Measurements from ENCODE around the gene SORCS2.
A peak's percentile ranks its signal among the peaks of the same experiment; 100 is the strongest.

The SORCS2 gene

DNA sequence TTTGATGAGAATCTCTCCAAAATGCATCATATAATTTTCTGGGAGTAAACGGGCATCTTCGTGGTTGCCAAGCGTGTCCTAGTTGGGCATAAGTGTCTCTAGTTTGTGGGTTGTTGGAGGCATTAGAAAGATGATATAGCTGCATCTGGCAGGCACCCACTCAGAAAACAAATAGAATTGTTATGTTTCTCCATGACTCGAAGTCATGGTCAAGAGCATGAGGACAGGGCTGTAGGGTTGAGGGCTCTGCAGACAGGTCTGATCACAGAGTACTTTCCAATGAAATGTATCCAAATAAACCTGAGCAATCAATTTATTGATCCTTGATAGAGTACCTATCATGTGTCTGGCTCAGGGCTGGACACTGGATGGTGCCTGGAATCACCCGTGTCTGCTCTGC is 82.7 kb downstream of the SORCS2 start:
- no peak for DNase-seq

DNA sequence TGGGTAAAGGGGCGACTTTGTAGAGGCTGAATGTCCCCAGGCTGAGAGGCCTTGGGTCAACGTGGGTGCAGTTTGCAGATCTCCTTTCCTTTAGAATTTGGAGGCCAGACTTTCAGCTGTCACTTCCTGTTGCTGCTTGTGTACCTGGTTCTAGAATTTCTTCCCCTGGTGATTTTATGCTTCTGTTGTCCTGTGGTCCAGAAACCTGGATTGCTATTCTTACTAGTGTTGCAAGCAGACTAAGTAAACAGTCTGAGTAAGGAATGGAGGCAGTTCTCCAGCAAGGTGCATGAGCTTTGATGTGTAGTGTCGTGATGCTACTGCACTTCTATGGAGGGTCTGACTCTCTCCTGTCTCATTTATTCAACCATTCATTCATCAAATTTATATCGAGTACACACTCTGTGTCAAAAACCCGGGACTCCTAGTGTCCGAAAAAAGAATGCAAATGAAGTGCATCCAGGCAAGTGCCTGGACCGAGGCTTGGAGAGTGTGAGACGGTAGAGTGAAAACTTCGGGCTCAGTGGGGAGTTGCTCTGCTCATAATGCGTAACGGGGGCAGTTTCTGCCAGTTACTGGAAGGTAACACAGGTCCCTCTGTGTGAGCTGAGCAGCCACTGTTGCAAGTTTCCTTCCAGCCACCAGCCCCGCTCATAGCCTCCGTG is 83.3 kb downstream of the SORCS2 start:
- DNase-seq = no peak

DNA sequence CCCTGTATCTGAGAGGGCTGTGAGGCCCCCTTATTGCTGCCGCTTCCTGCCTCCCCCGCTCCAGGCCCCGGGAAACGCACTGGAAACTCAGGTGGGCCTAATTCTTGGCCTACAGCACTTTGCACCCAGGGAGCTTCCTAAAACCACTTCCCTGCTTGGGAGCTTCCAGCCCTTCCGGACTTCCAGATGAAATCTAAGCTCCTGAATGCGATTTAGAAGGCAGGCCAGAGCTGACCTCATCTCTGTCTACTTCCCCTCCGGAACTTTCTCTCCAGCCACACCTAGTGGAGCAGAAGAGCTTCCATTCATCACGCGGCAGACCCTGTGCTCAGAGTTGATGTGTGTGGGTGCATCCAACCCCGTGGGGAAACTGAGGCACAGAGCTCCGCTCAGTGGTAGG is 84.2 kb downstream of the SORCS2 start:
- no peak for DNase-seq

DNA sequence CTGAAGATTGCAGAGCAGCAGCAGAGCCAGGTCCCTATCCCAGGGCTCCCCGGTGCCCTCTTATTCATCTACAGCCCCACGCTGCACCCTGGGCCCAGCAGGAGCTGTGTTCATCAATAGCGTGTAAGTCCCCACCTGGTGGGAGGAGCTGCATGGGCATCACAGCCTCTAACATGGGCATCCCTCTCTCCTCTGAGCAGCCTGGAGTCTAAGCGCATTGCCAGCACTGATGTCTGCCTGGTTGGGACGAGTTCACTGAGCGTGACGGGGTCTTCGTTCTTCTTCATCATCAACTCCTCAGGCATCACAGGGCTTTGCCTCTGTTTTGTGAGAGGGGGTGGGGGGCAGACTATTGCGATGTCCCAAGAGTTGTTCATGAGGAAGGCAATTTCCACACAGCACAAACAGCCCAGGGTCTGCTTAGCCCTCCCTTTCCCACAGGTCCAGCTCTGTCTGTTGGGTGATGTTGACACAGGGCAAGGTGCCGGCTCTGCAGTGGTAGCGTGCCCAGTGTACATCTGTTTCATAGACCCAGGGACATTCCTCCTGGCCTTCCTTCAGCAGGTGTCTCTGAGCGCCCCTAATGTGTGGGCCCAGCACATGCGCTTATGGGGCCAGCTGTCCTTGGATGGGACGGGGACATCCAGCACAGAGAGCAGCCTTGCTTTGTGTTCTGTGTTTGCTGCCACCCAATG is 85.9 kb downstream of the SORCS2 start:
- DNase-seq = no peak

DNA sequence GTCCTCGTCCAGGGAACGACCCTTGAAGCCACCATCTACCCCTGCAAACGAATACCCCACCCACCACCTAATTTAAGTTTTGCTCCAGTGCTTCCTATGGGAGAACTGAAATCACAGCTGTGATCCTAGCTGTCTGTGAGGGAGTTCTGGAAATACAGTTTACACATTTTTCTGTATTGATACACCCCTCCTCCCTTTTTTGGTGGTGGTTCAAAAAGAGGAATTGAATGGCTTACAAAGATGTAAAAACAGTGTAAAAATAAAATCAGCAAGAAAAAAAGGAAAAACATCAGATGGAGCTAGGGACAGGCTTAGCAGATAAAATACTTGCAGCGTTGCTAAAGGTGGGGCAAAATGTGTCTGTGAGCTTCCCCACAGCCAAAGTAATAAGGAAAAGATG is 86.6 kb downstream of the SORCS2 start:
- no peak for DNase-seq

DNA sequence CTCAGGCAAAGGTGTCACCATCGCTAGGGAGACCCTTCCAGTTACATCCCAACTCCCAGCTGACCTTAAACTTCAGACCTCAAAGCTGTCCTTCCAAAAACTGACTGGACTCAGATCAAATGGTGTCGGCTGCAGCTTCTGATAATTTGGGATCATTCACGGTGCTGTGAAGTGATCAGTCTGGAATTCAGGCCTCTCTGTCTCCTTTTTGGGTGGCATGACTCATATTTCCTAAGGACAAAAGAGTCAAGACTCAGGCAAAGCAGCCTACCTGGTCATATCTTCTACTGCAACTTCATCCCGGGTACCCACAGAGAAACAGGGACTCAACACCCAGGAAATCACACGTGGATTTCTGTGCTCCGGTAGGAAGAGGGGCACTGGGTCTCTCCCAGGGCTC is 87.6 kb downstream of the SORCS2 start:
- peak; percentile 46 for DNase-seq

DNA sequence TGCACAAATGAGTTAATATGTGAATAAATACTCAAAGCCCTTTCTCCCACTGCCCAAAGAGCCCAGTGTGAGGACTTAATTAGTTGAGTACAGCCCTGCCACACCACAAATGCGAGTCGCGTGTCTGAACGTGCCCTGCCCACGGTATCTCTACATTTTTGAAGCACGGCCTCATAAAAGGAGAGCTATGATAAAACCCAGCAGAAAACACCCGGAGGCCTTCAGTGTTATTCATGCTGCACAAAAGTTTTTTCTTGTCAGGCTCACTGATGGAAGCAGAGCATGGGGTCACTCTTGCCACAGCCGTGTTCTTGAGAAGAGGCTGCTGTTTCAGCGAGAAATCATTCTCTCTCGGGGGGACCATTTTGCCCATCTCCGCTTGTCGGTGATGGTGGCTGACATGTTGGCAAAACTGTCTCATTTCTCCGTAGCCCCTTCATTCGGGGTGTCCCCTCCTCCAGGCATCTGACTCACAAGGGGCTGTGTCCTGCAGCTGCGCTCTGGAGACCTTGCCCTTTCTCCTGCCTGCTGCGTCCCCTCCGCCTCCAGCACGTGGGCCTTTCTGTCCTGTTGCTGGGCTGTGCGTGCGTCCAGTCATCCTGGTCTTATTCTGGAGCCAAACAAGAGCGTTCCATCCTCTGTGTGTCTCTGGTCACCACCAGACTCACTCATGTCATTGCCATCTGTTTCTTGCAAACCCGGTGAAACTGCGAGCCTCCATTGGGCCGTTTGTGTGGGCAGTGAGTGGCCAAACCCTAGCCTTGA is 88.8 kb downstream of the SORCS2 start:
- DNase-seq = peak; percentile 74

DNA sequence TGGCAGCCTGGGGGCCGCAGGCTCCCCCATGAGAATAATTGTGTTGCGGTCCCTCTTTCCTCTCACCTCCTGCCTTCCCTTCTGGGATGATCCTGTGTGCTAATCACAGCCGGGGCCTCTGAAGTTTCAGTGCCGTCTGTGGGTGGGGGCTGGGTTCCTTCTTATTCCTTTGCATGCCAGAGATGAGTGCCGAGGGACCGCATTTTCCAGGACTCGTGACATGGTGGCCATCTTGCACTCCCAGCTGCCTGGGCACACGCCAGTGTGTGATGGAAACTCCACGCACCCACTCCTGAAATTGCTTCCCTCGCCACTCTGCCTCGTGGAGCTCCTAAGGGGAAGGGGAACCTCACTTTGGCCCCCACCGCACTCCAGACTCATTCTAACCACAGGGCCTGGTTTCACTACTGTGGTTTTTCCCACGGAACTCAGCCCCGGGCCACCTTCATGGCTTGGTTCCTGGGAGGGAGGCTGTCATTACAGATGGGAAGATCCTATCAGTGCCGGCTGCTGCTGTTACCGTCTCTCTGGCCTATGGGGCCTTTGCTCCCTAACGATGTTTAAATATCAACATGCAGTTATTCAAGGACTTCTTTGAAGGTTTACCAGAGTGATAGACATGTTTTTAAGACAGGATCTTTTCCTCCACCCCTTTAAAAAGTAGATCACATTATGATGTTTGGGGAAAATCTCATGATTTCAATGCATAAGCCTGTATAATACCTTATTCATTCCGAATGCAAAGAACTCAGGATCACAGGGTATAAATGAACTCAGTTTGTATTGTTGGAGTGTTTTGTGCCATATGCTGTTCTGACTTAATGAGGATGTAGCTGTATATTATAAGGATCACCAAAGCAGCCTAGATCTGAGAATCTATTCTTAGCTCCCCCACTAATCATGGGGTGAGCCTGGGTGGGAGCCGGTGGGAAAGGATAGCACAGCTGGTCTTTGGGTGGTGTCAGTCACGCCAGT is 89.6 kb downstream of the SORCS2 start:
- peak; percentile 18 for DNase-seq

DNA sequence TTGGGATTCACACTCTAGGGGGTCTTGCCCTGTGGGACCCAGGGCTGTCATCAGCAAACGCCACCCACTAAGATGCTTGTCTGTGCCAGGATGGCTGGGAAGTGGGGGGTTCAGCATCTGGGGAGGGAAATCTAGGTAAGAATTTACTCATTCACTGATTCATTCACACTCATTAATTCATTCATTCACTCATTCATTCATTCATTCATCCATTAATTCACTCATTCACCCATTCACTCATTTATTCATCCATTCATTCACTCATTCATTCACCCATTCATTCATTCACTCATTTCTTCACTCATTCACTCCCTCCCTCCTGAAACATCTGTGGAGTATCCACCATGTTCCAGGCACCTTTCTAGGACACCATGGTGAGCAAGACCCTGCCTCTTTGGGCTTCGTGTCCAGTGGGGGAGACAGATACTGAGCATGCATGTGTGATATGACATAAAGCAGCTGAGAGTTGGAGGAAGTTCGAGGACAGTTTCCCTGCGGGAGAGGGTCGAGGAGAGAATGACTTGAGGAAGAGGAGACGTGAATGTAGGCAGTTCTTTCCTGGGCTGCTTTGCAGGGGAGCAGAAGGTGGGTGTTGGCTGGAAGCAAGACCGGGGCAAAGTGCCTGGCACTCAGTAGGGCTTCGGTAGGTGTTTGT is 90.6 kb downstream of the SORCS2 start:
- DNase-seq = no peak

DNA sequence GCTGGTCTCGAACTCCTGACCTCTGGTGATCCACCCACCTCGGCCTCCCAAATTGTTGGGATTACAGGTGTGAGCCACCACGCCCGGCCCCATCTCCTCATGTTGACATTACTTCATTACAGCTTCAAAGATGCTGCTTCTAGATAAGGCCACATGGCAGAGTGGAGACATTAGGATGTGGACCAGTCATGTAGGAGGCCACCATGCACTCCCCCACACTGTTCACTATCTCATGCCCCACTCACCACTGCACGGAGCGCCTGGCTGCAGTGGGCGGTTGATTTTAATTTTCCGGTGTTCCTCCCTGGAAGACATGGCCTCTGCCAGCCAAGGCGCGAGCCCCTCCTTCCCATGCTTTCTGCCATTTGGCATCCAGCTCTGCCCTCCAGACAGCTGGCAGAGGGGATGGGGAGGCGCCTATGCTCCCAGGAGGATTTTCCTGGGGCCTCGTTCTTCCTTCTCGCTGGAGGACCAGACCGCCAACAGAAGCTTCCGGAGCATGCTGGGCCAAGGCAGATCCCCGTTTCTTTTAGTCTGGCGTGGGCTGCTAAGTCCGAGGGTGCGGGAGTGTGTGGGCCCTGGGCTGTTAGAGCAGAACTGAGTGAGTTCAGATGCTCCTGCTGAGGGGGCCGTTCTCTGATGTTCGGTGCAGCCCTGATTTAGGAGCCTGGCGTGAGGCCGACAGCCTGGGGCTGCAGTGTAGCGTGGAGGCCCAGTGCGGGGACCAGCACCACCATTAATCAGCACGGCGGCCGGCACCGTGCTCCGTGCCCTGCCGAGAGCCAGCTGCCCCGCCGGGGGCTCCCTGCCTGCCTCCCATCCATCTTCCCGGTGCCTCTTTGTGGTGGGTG is 93.1 kb downstream of the SORCS2 start:
- DNase-seq = no peak

DNA sequence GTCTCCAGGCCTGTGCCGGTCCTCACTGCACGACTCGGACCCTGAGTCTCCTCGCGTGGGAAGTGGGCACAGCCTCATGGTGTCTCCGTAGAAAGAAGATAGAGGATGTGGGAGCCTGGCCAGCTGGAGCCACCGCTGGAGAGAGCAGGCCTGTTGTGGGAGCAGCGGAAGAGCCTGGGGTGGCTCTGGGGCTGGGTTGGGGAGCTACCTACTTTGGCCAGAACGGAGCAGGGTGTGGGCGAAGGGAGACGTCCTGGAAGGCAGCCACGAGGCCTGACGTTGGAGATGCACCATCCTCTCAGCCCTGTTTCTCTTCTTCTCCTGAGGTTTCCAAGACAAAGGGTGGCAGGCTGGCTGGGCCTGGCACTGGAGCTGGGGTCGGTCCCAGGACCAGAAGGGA is 93.8 kb downstream of the SORCS2 start:
- DNase-seq = no peak

DNA sequence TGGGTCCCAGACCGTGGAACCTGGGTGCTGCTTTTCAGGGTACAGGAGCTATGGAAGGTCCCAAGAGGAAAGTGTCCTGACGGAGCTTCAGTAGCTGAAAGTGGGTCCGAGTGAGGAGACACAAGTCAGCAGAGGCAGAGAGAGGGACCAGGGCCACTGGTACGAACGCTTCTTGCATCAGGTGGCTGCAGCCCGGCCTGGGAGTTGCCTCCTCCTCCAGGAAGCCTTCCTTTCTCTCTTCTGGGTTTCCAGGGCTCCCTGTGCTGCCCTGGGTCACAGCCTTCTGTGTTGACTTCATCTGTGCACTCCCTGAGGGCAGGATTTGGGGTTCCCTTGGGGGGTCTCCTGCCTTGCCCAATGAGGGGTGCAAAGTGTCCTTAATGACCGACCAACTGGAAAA is 94.5 kb downstream of the SORCS2 start:
- no peak for DNase-seq

DNA sequence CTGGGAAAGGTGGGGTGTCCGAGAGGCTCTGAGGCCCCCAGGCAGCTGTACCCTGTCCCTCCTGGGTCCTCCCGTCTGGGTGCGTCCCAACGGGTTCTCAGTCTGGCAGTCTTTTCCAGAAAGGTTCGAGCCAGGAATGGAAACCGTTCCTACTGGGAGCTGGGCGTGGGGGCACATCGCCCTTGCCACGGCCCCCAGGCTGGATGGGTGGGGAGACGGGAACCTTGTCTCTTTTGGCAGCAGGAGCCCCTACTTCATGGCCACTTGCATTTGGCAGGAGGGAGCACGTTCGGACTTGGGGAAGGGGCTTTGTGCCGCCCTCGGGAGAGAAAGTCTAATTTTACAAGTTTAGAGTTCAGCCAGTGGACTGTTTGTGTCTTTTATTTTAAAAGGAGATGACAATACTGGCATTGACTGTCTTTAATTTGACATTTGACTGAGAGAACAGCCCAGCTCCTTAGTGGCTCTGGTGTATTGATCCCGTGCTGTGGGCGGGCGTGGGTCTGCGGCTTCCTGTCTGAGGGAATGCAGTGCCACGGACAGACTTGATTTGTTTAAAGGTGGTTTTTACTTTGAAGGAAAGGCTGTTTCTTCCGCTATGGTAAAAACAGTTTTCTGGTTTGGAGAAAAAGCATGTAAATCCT is 95.1 kb downstream of the SORCS2 start:
- no peak for DNase-seq

DNA sequence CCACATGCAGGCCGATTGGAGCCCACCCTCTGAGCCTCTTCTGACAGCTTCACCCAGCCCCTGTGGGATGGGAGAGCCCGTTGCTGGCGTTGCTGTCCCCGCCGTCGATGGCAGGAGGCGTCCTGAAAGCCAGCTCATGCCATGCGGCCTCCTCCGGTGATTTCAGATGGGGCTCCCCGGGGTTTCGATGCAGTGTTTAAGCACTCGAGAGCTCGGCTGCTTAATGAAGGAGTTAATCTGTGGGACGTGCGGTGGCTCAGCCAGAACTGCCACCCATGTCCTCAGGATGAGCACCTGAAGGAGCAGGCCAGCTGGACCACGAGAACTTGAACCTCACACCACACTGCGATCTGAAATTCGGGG is 95.6 kb downstream of the SORCS2 start:
- DNase-seq = no peak

DNA sequence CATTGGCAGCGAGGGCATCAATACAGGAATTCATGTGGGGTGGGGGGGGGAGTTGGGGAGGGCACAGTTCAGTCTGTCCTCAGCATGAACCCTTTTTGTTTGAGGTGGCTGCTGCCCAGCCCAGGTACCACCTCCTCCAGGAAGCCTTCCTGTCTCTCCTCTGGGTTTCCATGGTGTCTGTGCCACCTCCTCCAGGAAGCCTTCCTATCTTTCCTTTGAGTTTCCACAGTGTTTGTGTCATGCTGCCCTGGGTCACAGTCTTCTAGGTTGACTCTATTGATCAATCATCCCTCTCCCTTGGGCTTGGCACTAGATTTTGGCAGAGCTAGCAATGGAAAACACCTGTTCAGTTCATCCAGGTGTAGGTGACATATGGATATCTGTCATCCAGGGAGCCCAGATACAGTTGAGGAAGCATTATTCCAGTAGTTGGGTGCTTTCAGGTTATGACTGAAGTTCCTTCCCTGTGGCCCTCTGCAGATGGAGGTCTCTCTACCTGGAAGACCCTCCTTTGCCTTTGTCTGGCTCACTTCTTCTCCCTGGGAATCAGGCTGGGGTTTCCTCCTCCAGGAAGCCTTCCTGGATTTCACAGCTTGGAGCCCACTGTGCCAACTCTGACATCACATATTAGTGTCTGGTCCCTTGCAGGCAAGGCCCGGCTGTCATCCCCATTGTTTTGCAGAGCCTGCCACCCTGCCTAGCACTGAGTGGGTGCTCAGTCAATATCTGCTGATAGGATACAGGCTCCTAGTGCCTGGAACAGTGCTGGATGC is 96.6 kb downstream of the SORCS2 start:
- DNase-seq = no peak

DNA sequence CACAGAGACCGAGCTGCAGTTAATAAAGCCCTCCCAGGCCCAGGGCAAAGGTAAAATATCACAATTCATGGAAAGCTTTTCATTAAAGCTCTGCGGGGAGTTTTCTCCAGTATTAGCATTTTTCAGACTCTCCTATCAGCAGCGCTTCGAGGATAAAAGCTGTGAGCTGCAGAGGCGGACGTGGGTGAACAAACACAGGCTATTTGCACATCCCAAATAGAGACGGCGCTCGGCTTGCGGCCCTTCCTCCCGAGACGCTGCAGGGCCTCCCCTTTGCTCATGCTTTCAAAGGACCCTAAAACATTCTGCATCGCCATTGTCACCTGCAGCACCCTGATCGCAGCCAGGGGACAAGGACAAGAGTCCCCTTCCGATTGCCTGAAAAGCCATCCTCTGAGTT is 97.3 kb downstream of the SORCS2 start:
- no peak for DNase-seq

DNA sequence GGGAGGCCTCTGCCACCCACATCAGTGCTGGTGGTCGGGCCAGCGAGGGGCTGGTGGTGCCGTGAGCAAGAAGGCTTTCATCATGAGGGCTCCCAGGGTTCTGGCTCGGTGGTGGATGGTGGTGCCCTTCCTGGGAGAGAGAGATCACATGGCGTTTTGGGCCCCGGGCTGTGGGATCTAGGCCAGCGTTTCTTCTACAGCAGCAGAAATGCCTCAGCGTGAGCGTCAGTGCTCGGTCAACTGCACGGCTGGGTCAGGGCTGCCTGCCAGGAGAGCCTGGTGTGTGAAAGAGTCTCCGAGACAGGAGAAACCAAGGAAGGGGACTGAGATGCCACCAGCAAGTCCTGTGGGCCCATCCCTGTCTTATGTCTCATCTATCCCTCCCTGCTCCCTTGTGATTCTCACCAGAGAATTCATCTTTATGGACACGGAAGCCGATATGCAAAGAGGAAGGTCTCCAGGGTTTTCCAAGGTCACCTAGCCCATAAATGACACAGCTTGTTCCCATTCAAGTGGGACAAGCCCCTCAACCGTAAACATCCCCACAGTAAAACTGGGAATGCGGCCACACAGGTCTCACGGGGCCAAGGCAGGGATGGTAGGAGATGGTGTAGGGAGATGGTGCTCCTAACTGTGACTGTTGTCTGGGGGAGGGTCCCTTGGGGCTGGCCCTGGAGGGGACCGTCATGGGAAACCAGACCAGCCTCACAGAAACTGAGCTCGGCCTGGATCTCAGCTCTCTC is 99.2 kb downstream of the SORCS2 start:
- DNase-seq = no peak

DNA sequence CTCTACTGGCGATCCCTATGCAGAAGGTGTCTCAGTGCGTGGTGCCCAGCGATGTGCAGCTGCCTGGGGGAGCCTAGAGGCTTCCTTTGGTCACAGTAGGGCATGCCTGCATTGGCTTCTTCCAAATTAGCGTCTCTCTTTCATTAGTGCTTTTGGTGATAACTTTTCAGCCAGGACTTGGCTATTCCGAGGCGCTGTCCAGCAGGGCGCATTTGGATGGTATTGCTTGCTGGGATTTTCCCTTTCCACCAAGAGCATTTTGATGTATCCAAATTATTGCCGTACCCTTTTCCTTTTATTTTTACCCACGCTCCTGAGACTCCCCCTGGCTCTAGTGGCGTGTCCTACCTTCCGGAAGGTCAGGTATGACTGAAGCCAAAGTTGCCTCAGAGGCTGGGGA is 101.4 kb downstream of the SORCS2 start:
- DNase-seq = no peak

DNA sequence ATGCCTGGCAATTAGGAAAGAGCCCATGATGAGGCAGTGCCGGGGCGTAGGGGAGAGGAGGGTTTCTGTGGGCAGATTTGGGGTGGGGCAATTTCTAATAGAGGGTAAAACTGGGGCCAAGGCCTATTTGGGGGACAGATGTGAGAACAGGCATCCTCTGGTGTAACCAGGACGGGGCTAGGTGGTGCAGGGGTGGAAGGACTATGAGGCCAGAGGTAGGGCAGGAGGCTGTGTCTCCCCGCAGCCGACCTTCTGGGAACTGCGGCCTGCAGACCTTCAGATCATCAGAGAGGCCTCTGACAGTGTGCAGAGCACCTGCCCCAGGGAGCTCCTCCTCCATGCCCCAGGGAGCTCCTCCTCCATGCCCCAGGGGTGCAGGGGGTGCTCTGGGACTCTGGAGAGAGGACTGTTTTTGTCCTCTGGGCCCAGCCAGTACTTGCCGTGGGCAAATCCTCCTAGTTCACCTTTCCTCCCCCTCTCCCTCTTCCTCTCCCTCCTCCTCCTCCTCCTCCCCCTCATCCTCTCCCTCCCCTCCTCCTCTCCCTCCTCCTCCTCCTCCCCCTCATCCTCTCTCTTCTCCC is 101.9 kb downstream of the SORCS2 start:
- no peak for DNase-seq

Data from fibroblast of skin of right quadriceps (primary cell).